RCC 7860 (cell line): ENCODE results near the gene LIPH.
A peak's percentile ranks its signal among the peaks of the same experiment; 100 is the strongest.
"Not testable (repeated sequence)": the region's sequence is repeated elsewhere in the genome, so short reads cannot be mapped to it uniquely, and the experiment has no call there.

Source experiments
- DNase-seq: peaks from one replicate; pipeline ENCODE4 v3.0.0-alpha.2; 2015; ENCODE audit warnings: low spot score
- FAIRE-seq: peaks from 2 replicates; lab custom pipeline; 2012; peaks lifted over from hg19 to GRCh38; lab: Jason Lieb, UNC

Gene LIPH

DNA sequence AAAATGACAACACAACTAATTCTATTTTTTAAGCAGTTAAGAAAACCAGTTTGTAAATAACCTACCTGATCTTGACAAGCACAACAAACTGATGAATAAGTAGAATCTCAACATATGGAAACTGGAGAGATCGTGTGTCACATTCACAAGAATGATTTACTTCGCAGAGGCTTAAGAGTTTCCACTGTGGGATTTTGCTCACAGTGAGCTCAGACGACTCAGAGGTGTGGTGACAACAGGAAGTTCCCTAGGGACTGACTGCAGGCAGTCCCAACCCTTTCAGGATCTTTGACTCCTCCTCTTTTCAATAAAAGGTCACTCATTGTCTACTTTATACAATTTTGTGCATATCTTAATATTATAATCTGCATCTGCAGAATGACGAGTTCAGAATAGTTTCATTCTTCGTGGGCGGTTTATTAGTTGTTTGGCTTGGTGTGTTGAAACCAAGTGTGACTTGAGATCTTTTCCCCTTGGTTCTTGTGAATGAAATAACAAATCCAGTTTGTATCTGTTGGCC is at the start of gene LIPH:
LIPH (minus strand) TSS at position 231 of the 520 bp plus-strand sequence; CDS start at position 114, 117 bp downstream.
- FAIRE-seq (peak; percentile 14), DNase-seq (peak; percentile 48)

- FAIRE-seq, result no peak
- DNase-seq, result no peak
Observed at GRCh38 chr3:185595526-185595925, 43.1 kb upstream of the LIPH start.

- no peak for FAIRE-seq
- no peak for DNase-seq
Observed at GRCh38 chr3:185594073-185594472, 41.7 kb upstream of the LIPH start.

- DNase-seq, result no peak
- FAIRE-seq, result no peak
Observed at GRCh38 chr3:185586686-185587039, 34.3 kb upstream of the LIPH start.

DNA sequence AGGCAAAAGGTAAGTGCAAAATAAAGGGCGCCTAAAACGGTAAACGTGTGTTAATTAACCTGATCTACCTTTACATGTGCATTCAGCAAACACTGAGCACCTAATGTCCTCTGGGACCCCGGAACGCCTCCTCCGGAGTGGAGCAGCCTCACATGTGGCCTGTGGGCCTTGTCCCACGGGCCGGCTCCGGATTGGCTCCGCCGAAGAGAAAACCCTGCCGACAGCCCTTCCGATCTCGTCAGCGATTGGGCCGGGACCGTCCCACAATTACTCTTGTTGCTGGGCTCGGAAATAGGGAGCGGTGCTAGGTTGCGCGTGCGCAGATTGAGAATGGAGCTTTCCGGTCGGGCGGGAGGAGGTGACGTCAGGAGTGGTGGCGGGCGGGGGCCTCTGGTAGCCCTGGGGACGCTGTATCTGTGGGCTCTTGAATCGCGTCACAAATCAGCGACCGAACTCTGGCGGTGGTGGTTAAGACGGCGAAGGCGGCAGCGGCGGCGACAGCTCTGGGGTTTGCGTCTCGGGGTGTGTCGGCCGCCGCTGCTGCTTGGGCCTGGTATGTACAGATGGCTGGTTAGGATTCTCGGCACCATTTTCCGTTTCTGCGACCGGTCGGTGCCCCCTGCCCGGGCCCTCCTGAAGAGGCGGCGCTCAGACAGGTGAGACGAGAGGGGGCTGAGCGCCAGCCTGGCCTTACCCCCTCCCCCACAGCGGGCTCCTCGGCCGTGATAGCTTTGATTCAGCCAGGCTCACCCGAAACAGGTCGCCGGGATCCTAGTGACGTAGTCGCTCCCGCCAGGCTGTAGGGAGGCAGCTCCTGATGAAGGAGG is 33.7 kb upstream of the LIPH start, which contains the start of gene SENP2:
SENP2 (plus strand) TSS at position 437 of the 827 bp plus-strand sequence; CDS start at position 556, 119 bp downstream.
- peak; percentile 98 for DNase-seq
- FAIRE-seq, result peak; percentile 91

- FAIRE-seq, result no peak
- DNase-seq, result no peak
Observed at GRCh38 chr3:185585518-185585858, 33.1 kb upstream of the LIPH start.

GRCh38 chr3:185584686-185585085 is 32.3 kb upstream of the LIPH start:
- DNase-seq (no peak), FAIRE-seq (no peak)

GRCh38 chr3:185583925-185584324 is 31.5 kb upstream of the LIPH start:
- DNase-seq (no peak), FAIRE-seq (no peak)

GRCh38 chr3:185582871-185583270 is 30.5 kb upstream of the LIPH start:
- FAIRE-seq (no peak), DNase-seq (no peak)

- DNase-seq (no peak), FAIRE-seq (no peak)
Observed at GRCh38 chr3:185582236-185582635, 29.8 kb upstream of the LIPH start.

GRCh38 chr3:185575108-185575869 is 22.9 kb upstream of the LIPH start:
- FAIRE-seq, result peak; percentile 16

GRCh38 chr3:185572183-185572582 is 19.8 kb upstream of the LIPH start:
- DNase-seq (no peak), FAIRE-seq (no peak)

More at GRCh38 chr3:185575108-185575869, 22.9 kb upstream of the LIPH start:
- DNase-seq, result peak; percentile 38

DNA sequence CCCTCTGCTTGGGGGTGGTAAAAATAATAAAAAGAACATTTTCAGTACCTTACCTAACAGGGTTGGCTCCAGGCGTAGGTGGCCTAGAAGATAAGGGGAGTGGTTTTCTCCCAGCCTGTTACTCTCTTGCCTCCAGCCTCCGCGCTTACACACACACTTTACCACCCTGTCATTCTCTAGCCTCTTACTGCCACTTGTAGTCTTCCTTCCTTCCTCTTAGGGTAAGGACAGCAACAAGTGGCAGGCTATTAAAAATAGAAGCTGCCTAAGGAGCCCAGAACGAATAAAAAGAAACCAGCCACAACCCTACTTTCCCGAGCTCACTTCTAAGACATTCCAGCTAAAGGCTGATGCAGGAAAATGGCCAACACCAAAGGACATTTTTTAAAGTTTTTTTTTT is 9.6 kb upstream of the LIPH start:
- no peak for DNase-seq
- FAIRE-seq, result no peak

DNA sequence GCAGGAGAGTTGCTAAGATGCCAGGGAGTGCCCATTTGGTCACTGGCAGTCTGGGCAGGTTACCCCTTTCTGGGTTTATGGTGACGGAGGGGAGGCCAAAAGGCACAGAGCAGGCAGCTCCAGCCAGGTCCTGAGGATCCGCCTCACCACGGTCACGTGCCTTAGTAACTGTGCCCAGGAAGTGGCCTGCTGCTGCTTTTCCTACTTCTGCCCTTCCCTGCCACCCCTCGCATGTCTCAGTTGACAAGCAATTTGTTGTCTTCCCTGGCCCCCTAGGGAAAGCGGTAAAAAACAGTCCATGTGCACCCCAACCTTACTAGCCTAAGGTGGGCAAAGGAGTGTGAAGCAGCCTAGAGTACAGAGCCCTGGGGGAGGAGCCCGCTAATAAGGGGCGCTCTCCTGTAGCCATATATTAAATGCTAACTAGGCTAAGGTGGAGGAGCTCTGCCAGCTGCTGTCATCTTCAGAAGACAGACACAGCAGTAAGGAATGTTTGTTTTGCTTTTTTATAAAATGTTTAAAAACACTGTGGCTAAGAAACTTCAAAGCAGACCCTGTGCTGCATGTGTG is 9.1 kb upstream of the LIPH start:
- no peak for DNase-seq
- no peak for FAIRE-seq

DNA sequence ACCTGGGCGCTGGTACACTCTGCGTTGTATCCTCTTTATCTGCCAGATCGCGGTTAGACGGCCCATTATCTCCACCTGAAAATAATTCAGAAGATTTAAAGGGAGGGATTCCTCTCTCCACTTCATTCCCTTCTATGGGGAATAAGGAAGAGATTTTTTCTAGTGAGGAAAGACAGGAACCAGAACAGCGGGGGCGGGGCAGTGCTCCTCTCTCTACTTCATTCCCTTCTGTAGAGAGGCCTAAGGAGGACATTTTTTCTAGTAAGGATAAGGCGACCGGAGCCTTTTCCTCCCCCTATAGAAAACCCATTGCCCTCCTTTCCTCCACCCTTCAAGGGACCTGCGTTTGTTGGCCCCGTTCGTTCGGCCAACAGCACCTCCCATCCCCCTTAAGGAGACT is 8.3 kb upstream of the LIPH start:
- FAIRE-seq (no peak), DNase-seq (no peak)

DNA sequence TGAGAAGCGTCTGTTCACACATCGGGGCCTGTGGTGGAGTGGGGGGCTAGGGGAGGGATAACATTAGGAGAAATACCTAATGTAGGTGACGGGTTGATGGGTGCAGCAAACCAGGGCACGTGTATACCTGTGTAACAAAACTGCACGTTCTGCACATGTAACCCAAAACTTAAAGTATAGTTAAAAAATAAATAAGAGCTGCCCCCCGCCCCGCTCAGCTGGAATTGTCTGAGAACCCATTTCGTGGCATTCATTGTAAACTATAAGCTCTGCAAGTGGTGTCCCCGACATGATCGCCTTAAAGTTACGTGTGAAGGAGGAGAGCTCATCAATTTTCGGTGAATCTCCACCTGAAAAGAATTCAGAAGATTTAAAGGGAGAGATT is 7.3 kb upstream of the LIPH start:
- FAIRE-seq (no peak), DNase-seq (no peak)

- no peak for FAIRE-seq
Observed at GRCh38 chr3:185558395-185558794, 6.0 kb upstream of the LIPH start.

GRCh38 chr3:185556640-185557039 is 4.3 kb upstream of the LIPH start:
- not testable (repeated sequence) for FAIRE-seq, DNase-seq

More at GRCh38 chr3:185558395-185558794, 6.0 kb upstream of the LIPH start:
- DNase-seq, result no peak

- DNase-seq (no peak), FAIRE-seq (no peak)
Observed at GRCh38 chr3:185555860-185556347, 3.5 kb upstream of the LIPH start.

DNA sequence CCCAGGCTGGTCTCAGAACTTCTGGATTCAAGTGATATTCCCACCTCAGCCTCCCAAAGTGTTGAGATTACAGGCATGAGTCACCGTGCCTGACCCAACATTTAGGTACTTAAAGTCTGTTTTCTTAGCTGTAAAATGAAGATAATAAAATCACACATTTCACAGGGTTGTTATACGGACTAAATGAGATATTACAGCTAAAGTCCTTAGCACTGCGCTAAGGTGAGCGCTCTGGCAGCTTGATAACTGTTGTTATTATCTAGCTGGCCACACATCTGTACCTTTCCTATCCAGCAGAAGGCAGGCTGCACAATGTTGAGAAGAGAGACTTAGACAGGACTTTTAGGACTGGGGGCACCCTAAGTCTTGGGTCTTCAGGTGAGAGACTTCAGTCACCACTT is 2.7 kb upstream of the LIPH start:
- FAIRE-seq (no peak), DNase-seq (no peak)

GRCh38 chr3:185549651-185550111 is 2.7 kb downstream of the LIPH start:
- DNase-seq (no peak), FAIRE-seq (no peak)
